Measurements from ENCODE around the gene CHD3. TPM values are rescaled to one million over a fixed set of nuclear protein-coding genes. Genes with fewer than 3 reads are reported as not detected.

Gene CHD3
- total and polyA plus RNA-seq, 10 of the 15 experiments (the other 5 are each of a cell fraction or from before 2014, with no cell fraction given): 1.4 to 86.8 (median 39.1) TPM

GRCh38 chr17:7894866-7895265, 6.3 kb downstream of the CHD3 start:
- FAIRE-seq (no peak), ATAC-seq (no peak), DNase-seq (ENCODE audit: low read depth, low spot score) (no peak)
- in situ Hi-C loops (cut with MboI): no loop called here
- 85% methylated on average over 8 of the region's 8 CpGs for WGBS (ENCODE audit: insufficient coverage, insufficient replicate concordance, low lambda C conversion rate, missing lambda C conversion rate)
- peaks cover 30 to 43% of the 10 kb centered on the region in 2 experiments for H3K36me3 ChIP-seq (ENCODE audit: control insufficient read depth in 2 of 2, insufficient read depth in 2 of 2, low read length in 1 of 2)
- no peak overlapping the region for H3K4me3 ChIP-seq
- no peak overlapping the region for H3K9ac ChIP-seq (ENCODE audit: control insufficient read depth, insufficient read depth, low read length)
- CTCF ChIA-PET: no interaction called here
- no peaks in the 10 kb centered on the region for H3K4me1 ChIP-seq (ENCODE audit: control insufficient read depth, insufficient read depth, low read length)
- no peaks in the 10 kb centered on the region for H3K9me3 ChIP-seq (replicated peaks; ENCODE audit: control insufficient read depth, insufficient read depth, low read length)
- H4K20me1 ChIP-seq (ENCODE audit: control insufficient read depth, insufficient read depth): no peaks in the 10 kb centered on the region
- no peak overlapping the region for H3K4me2 ChIP-seq (ENCODE audit: control insufficient read depth, insufficient read depth)
- no TSS peak for BruUV-seq (replicated peaks)
- H3K27ac ChIP-seq (ENCODE audit: control insufficient read depth, insufficient read depth): no peak overlapping the region
- POLR2A ChIA-PET: no interaction called here
- RAD21 ChIA-PET (ENCODE audit: unreplicated experiment): no interaction called here
- TF ChIP-seq PRDM15 (CRISPR knock-in tag; IDR thresholded peaks at IDR 0.05) (no peak), MTA3 (IDR thresholded peaks at IDR 0.05; ENCODE audit: borderline replicate concordance, low read length) (no peak), RAD21 (IDR thresholded peaks at IDR 0.05; ENCODE audit: insufficient read depth, low read depth, low read length) (no peak), SREBF2 (IDR thresholded peaks at IDR 0.05; ENCODE audit: low read length) (no peak), CEBPB (IDR thresholded peaks at IDR 0.05; ENCODE audit: borderline replicate concordance in 1 of 2, low read depth in 2 of 2, low read length in 2 of 2) (no peak), RELA (IDR thresholded peaks at IDR 0.05; ENCODE audit: borderline replicate concordance, partially characterized antibody) (no peak), BCL11A (IDR thresholded peaks at IDR 0.05; ENCODE audit: low read depth, low read length) (no peak), IRF3 (IDR thresholded peaks at IDR 0.05) (no peak), CHD4 (IDR thresholded peaks at IDR 0.05) (no peak), CREM (IDR thresholded peaks at IDR 0.05; ENCODE audit: low read depth) (no peak), STAT3 (IDR thresholded peaks at IDR 0.05; ENCODE audit: low read depth, low read length) (no peak), FOXM1 (IDR thresholded peaks at IDR 0.05; ENCODE audit: low read depth, low read length) (no peak), IRF4 (IDR thresholded peaks at IDR 0.05; ENCODE audit: low read depth, low read length) (no peak)
- SMC1A ChIA-PET (ENCODE audit: uncharacterized antibody, unreplicated experiment): no interaction called here
- intact Hi-C loops (cut with micrococcal nuclease; ENCODE audit: unreplicated experiment): loop anchor here (5.0 kb wide), 1 partner anchor 33 kb away; no protein-coding TSS in a partner anchor
- no peak overlapping the region for H2AFZ ChIP-seq (ENCODE audit: control insufficient read depth, low read depth, low read length)
- H3K79me2 ChIP-seq (ENCODE audit: control insufficient read depth, insufficient read depth, low read length): no peaks in the 10 kb centered on the region
- H3K27me3 ChIP-seq (replicated peaks in 1 of 2; ENCODE audit: control insufficient read depth in 2 of 2, insufficient read depth in 2 of 2, low read length in 1 of 2): no peaks in the 10 kb centered on the region

All from GM12878 (cell line).